GM04504 (cell line): ENCODE measurements around the gene TSEN2.
"Not testable (repeated sequence)": the region's sequence is repeated elsewhere in the genome, so short reads cannot be mapped to it uniquely, and the experiment has no call there.

ENCODE experiments used
- DNase-seq: peaks from one replicate; pipeline ENCODE4 v3.0.0-alpha.2; 2012; ENCODE audit warnings: low read depth

TSEN2 gene

DNA sequence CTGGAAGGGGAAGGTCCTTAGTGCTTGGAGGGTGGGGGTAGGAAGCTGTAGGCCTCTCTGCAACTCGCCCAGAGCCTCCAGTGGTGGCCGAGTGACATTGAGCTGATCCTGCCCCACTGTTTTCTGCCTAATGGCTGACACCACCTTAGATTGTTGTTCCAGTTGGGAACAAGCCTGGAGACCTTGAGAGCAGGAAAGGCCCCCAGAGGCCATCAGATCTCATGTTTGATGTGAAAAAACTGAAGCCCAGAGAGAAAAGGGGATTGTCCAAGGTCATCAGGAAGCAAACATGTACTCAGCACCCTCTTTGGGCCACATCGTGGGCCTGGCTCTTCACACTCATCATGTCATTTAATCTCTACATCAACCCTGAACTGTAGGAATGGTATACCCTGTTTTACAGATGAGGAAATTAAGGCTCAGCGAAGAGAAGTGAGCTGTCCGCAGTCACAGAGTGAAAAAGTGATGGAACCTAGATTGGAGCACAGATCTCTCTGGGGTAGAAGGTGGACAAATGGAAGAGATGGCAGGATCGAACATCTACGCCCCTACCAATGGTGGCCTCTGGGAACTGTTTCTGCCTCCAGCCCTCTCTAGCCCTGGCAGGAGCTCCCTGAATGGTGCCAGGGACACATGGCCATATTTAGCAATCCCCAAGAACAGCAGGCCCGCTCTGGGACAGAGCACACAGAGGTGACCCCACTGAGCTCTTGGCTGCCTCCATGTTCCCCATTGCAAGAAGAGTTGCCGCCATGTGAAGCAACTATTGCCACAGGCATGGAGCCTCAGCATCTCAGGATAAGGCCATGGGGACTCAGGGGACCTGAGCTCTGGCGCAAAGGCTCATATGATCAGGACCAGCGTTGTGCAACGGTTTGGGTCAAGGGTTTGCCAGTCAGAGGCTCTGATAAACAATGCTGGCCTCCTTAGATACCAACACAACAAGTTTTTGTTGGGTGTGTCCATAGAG lies 31.6 kb upstream of the TSEN2 start:
- no peak for DNase-seq

- no peak for DNase-seq
Measured at GRCh38 chr3:12454076-12454815, 30.0 kb upstream of the TSEN2 start.

GRCh38 chr3:12454816-12455121 lies 29.5 kb upstream of the TSEN2 start:
- DNase-seq, result no peak

DNA sequence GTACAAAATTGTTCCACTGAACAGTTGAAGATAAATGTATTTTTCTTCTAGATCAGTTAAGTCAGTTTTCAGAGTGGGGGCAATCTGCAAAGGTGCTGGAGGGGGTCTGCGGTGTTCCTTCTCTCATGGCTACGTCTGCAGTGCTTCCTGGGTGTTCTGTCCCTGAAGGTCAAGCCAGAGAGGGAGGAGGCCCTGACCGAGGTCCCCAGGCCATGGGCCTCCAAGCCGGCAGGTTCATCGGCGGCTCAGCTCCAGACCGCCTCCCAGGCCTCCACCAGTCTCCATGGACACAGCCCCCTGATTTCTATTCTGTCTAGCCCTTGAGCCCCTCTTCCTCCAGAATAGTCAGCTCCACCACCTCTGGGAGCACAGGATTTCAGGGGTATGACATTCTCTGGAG lies 28.5 kb upstream of the TSEN2 start:
- DNase-seq, result no peak

DNA sequence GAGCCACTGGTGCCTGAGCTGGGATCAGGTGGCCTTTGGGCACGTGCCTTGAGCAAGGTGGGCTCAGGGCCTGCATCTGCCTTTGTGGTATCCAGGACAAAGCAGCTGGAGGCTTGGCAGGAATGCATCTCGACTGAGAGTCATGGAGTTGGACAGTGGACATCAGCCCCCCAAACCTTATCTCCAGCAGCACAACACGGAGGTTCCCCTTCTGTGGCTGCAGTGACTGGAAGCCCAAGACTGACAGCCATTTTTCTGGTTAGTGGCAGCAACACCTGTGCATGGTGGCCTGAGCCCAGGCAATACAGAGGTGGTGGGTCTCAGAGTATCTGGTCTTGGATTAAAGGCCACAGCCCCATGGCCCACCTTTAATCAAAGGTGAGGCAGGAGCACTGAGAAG lies 27.8 kb upstream of the TSEN2 start:
- DNase-seq, result no peak

GRCh38 chr3:12457380-12457779 lies 26.9 kb upstream of the TSEN2 start:
- DNase-seq, result not testable (repeated sequence)

GRCh38 chr3:12458901-12459300 lies 25.4 kb upstream of the TSEN2 start:
- no peak for DNase-seq

DNA sequence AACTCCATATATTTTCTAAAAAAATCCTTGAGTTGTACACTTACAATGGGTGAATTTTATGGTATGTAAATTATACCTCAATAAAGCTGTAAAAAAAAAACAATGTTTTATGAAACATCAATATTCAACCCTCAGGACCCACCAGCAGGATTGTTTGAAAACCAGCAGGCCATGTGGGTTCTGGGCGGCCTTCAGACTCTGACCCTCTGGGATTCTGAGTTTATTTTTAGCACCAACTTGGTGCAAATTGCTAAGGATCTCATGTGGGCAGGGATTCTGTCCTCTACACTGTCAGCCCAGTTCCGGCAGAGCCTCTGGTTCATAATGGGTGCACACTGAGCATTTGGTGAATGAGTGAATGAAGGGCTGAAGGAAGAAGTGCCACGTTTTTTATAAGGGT lies 24.2 kb upstream of the TSEN2 start:
- no peak for DNase-seq

GRCh38 chr3:12461097-12461649 lies 23.1 kb upstream of the TSEN2 start:
- DNase-seq, result no peak

GRCh38 chr3:12462159-12462947 lies 21.9 kb upstream of the TSEN2 start:
- no peak for DNase-seq

DNA sequence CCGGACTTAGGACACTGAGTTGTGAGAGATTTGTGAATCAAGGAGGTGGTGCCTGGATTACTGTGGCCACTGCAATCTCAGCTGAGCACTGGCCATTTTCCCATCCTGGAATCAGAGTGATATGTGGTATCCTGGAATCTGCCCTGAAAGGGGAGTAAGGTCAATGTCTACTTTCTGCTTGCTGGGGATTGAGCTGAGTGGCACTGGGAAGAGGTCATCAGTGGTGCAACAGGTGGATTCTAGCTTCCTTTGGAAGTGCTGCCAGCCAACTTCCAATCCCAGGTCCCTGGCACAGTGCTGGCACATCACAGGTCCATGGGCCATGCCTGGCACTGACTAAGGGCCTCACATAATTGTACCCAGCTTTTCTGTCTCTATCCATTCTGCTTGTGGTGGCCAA lies 20.6 kb upstream of the TSEN2 start:
- no peak for DNase-seq

GRCh38 chr3:12464181-12464580 lies 20.1 kb upstream of the TSEN2 start:
- DNase-seq, result no peak

DNA sequence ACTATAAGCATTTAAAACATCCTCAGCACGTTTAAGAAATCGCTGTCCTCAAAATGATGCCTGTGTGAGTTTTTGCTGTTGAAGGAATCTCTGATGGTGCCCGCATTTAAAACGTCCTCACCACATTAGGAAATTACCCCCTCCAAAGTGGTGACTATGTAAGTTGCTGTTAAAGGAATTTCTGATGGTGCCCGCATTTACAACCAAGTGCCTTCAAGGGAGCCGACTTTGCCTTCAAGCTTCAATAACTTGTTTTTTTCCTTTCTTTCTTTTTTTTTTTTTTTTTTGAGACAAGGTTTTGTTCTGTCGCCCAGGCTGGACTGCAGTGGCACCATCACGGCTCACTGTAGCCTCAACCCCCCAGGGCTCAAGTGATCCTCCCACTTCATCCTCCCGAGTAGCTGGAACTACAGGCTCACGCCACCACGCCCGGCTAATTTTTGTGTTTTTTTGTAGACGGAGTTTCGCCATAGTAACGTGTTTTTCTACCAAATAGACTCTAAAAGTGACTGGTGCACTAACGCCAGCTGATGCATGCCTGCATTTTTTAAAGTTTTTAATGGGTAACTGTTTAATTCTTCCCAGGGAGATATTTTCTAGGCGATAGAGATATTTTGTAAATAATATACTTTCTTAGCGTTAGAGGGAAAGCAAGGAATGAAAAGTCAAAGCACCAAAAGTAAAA lies 19.0 kb upstream of the TSEN2 start:
- DNase-seq, result no peak

DNA sequence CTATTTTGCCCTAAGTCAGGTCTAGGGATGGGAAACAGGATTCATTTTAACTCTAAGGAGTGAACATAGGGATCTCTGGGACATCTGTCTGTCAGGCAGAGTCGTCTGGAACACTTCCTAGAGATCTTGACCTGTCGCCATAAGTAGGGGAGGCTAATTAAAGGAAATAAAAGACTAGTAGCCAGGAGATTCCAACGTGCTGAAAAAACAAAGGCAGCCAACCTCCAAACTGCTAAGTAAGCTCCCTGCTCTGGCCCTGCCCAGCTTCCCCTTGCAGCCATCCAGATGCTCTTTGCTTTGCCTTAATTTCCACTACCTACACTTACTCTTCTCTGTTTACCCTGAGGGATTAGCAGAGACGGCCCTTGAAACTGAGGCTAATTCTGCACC lies 18.4 kb upstream of the TSEN2 start:
- DNase-seq, result no peak

GRCh38 chr3:12467746-12468145 lies 16.5 kb upstream of the TSEN2 start:
- no peak for DNase-seq

- no peak for DNase-seq
Measured at GRCh38 chr3:12468276-12468675, 16.0 kb upstream of the TSEN2 start.

DNA sequence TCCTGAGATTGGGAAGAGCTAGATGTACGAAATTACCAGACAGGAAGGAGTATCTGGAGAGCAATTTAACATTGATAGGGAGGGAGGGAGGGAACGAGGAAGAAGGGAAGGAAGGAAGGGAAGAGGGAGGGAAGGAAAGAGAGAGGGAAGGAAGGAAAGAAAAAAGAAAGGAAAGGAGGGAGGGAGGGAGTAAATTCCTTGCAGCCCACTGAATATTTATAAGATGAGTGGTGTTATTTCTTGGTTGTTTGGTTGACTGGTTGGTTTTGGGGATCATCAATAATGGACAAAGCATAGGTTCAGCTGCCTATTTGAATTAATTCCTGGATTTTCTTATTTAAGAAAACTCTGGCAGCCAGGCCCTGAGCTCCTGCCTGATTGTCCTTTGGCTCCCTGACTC lies 15.5 kb upstream of the TSEN2 start:
- no peak for DNase-seq

DNA sequence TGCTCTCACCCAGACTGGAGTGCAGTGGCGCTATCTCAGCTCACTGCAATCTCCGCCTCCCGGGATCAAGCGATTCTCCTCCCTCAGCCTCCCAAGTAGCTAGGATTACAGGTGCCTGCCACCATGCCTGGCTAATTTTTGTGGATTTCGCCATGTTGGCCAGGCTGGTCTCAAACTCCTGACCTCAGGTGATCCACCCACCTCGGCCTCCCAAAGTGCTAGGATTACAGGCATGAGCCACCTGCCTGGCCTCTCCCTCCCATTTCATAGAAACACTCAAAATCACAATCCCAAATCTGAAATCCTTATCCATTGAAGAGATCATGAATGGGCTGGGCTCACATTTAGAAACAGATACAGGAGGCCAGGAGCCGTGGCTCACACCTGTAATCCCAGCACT lies 15.1 kb upstream of the TSEN2 start:
- DNase-seq, result not testable (repeated sequence)

GRCh38 chr3:12470111-12470510 lies 14.2 kb upstream of the TSEN2 start:
- DNase-seq, result no peak

GRCh38 chr3:12470680-12471079 lies 13.6 kb upstream of the TSEN2 start:
- DNase-seq, result no peak

DNA sequence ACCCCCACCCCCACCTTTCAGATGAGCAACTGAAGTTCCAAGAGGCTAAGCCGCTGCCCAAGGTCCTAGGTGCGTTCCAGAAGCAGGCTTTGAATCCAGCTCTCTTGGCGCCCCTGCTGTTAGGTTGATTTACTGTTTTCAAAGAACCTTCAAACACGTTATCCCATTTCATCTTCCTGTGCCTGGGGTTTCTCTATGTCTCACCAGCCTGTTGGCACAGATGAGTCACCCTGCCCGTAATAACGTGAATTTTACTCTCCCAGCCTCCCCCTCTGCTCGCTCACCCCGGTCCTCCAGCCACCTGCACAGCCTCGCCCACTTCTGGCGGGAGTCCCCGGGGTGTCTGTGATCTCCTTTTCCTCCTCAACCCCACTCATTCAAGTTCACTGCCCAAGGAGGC lies 13.0 kb upstream of the TSEN2 start:
- DNase-seq, result no peak
